GM21737 (cell line): ENCODE measurements around the gene AARSD1.
"Not testable (repeated sequence)": the region's sequence is repeated elsewhere in the genome, so short reads cannot be mapped to it uniquely, and the experiment has no call there.

ENCODE experiments used
- ATAC-seq: cut with Tn5 transposase; IDR thresholded peaks from one replicate; pipeline ENCODE4 v1.9.1; 2021; ENCODE audit warnings: mild to moderate bottlenecking, moderate library complexity; ENCODE audit not compliant: unreplicated experiment

AARSD1 gene

DNA sequence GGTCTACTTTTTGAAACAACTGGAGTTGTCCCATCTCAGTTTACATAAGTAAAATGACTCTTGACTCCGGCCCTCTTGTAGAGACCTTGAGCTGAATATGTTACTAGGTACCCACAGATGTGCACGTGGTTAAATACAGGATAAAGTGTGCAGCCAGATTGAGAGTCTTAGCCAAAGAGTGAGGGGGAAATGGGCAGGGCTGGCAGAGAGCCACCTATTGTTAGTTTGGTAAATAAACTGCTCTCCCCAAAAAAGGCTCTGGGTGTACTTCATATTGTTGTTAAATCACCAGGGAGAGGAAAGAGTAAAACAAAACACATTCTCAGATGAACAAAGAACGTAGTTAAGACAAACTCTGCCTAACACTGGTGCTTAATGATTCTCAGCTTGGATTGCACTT, 43.3 kb downstream of the AARSD1 start:
- ATAC-seq: no peak

DNA sequence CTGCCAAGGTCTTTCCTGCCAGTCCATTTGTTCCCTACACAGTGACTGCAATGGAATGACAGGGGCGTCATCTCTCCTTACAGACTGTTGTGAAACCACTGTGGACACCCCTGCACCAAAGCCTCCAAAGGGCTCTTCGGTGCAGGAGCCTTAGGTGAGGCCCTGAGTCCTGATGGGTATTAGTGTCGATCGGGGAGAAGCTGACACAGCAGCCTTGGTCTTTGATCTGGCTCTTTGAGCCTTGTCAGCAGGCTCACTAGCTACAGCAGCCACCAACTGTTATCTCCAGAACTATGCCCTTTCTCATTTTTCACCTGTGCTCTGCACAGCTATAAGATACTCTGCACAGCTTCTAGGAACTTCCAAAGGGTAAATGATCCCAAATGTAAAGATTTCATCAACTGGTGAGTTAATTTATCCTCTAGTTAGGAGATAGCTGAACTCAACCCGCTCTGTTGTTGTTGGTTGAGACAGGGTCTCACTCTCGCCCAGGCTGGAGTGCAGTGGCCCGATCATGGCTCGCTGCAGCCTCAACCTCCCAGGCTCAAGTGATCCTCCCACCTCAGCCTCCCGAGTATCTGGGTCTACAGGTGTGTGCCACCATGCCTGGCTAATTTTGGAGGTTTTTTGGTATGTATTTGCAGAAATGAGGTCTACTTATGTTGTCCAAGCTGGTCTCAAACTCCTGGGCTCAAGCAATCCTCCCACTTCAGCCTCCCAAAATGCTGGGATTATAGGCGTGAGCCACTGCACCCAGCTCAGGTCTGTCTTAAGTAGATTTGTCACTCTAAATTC, 44.0 kb downstream of the AARSD1 start:
- ATAC-seq: no peak

DNA sequence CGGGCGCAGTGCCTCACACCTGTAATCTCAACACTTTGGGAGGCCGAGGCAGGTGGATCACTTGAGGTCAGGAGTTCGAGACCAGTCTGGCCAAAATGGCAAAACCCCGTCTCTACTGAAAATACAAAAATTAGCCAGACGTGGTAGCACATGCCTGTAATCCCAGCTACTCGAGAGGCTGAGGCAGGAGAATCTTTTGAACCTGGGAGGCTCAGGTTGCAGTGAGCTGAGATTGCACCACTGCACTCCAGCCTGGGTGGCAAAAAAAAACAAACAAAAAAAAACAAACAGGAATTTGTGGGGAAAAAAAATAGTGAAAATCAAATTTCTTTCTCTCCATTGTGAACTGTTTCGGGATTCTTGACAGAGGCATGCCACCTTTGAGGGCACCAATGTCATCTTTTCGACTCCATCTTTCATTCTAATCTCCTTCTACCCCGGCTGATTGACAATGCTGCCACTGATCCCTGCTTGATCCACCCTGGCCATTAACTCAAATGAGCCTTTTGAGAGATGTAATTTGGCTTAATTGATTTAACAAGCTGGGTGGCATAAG, 44.7 kb downstream of the AARSD1 start:
- ATAC-seq: not testable (repeated sequence)

DNA sequence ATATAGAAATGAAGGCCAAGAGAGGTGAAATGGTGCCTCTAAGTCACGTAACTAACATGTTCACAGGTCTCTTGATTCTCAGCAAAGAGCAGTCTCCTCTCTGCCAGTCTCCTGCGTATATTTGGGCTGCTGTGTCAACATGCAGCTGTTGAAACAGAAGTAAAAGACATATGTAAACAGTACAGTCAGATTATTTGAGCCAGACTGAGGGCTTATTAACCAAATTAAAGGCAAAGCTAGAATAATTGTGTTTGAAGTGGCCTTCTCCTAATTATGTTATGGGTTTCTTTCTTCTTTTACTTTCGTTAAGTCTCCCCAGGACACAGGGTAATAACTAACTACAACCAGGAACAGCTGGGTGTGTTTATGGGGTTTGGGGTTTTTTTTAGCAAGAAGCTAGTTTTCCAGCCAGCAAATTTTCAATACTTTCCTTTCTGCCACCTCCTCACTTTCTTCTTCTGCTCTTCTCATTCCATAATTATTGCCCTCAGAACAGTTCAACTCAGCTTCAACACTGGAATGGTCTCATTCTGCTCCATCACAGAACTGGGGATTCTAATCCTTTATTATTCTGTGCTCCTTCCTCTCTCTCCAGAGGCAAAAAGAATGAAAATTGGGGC, 45.2 kb downstream of the AARSD1 start:
- ATAC-seq: no peak

DNA sequence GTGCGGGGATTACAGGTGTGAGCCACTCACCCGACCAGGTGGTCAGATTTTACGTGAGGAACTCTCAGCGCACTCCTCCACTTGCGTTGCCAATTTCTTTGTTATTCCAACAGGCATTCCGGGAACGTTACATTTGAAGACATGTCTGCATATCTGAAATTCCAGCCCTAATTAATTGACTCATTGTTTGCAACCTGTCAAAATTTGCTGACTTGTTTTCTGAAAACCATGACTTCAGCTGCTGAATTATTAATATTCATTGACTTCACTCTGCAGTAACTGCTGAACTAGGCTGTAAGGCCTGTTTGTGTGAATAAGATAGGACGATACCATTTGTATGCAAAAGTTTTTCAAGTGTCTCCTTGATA, 47.0 kb downstream of the AARSD1 start:
- ATAC-seq: no peak

DNA sequence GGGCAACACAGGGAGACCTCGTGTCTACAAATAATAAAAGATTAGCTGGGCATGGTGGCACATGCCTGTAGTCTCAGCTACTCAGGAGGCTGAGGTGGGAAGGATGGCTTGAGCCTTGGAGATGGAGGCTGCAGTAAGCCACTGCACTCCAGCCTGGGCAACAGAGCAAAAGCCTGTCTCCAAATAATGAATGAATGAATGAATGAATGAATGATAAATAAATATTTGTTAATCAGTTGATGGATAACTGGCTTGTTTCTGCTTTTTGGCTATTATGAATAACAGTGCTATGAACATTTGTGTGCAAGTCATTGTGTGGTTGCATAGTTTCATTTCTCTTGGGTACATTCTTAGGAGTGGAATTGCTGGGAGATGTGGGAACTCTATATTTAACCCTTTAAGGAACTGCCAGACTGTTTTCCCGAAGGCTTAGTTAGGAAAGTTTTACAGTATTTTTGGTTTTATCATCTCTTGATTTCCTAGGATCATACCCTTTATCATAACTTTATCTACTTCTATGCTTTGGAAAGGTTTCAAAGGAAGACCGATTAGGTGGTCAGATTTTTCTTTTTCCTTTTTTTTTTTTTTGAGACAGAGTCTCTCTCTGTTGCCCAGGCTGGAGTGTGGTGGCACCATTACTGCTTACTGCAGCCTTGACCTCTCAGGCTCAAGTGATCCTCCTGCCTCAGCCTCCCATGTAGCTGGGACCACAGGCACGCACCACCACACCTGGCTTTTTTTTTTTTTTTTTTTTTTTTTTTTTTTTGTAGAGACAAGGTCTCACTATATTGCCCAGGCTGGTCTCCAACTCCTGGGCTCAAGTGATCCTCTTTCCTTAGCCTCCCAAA, 47.6 kb downstream of the AARSD1 start:
- not testable (repeated sequence) for ATAC-seq

DNA sequence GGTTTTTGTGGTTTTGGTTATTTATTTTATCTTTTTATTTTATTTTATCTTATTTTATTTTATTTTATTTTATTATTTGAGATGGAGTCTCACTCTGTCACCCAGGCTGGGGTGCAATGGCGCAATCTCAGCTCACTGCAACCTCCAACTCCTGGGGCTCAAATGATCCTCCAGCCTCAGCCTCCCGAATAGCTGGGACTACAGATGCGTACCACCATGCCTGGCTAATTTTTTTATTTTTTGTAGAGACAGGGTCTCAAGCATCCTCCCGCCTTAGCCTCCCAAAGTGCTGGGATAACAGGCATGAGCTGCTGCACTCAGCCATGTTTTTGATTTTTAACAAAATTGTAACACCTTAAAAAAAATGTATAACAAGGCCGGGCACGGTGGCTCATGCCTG, 49.0 kb downstream of the AARSD1 start:
- ATAC-seq: not testable (repeated sequence)

DNA sequence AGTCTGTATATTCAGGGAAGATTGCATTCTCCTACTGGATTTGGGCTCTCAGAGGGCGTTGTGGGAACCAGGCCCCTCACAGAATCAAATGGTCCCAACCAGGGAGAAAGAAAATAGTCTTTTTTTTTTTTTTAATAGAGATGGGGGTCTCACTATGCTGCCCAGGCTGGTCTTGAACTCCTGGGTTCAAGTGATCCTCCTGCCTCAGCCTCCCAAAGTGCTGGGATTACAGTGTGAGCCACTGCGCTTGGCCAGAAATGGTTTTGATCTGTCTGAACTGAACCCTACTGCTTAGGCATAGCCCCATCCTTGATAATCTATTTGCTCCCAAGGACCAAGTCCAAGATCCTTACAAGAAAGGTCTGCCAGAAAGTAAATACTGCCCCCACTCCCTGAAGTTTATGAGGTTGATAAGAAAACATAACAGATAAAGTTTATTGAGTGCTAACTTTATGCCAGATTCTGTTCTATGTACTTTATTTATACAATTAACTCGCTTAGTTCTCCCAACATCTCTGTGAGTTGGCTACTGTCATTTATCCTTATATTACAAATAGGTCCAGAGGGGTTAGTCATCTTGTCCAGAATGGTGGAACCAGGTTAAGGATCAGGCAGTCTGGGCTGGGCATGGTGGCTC, 50.2 kb downstream of the AARSD1 start:
- no peak for ATAC-seq

DNA sequence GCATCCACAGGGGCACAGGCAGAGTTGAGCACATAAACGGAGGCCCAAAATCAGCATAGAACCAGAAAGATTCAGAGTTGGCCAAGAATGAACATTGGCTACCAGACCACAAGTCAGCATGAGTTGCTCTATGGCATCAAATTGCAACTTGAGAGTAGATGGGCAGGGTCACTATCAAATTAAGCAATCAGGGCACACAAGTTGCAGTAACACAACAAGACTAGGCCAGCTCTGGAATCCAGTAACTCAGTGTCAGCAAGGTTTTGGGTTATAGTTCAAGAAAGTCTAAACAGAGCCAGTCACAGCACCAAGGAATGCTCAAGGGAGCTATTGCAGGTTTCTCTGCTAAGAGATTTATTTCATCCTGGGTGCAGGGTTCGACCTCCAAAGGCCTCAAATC, 50.7 kb downstream of the AARSD1 start:
- no peak for ATAC-seq

DNA sequence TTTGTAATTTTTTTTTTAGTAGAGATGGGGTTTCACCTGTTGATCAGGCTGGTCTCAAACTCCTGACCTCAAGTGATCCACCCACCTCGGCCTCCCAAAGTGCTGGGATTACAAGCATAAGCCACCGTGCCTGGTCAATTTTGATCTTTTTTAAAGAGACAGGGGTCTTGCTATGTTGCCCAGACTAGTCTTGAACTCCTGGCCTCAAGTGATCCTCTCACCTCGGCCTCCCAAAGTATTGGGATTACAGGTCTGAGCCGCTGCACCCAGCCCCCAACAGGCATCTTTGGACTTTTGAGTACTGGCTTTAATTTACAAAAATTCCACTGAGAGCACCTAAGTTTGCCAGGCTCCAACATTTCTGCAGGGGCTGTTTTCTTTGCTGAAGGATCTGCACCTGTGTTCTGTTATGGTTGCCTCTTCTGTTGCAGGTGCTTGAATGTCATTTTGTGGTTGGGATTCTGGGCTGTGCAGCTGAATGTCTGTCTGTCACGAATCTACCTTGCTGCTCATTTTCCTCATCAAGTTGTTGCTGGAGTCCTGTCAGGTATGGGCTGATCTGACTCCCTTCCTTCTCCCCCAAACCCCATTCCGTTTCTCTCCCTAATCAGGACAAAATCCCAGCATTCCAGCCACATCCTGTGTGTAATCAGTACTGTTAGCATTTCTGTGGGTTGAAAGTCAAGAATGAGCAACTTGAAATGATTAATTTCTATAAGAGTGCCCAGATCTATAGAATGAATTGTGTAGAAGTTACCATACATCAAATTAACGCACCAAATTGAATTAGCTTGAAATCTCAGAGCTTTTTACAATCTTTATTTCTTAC, 55.2 kb downstream of the AARSD1 start:
- no peak for ATAC-seq

DNA sequence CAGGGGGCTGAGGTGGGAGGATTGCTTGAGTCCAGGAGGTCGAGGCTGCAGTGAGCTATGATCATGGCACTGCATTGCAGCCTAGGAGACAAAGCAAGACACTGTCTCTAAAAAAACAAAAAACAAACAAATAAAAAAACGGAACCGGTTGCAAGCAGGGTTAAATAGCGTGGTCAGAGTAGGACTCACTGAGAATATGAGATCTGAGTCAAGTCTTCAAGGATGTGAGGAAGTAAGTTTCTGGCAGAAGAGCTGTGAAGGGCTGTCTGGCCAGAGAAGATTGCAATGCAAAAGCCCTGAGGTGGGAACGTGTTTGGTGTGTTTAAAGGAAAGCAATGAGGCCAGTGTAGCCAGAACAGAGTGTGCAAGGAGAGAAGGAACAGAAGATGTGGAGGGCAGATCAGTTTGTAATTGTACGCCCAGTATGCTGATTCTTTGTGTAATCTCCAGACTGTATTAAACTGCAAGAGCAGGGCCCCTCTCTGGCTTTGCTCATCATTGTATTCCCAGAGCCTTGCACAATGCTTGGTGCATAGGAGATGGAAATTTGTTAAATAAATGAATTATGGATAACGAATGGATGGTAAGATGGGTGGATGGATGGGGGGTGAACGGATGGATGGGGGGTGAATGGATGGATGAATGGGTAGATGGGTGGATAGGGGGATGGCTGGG, 57.3 kb downstream of the AARSD1 start:
- no peak for ATAC-seq

DNA sequence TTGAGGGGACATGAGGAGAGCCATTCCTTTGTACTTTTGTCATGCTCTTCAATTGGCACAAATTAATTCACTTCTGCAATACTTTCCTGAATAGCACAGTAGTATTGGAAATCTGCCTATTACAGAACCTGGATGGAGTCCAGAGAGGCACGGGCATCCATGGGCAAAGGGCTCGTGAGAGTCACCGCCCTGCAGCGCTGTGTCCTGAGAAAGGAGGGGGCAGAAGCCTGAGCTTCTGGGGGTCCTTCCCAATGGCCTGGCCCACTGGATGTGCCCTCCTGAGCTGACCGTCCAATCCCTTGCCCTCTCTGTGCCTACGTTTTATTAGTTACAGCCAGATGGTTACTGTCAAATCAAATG, 60.2 kb downstream of the AARSD1 start:
- ATAC-seq: no peak

DNA sequence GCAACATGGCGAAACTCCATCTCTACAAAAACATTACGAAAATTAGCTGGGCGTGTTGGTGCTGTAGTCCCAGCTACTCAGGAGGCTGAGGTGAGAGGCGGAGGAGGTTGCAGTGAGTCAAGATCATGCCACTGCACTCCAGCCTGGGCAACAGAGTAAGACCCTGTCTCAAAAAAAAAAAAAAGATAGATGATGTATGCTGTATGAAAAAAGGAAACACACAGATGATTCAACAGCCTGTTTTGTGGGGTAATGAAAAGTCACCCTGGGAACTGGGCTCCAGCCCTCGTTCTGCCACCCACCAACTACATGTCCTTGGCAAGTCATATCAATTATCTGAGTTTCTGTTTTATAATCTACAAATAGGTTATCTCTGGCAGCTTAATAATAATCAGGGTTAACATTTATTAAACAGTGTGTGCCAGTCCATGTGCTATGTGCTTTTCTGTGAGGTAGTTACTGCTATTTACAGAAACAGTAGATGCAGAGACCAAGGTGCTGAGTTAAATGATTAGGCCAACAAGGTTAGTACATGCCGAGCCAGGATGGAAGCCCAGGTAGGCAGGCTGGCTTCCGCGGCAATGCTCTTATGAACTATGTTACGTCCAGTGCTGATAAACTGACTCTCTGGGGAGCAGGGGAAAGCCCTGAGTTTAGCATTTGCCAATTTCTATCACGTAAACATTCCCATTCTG, 62.6 kb downstream of the AARSD1 start:
- ATAC-seq: no peak
